Mucosa of descending colon (tissue), 3 donors: ENCODE data around the gene LRRK1. TPM values are rescaled to one million over a fixed set of nuclear protein-coding genes. Genes with fewer than 3 reads are reported as not detected.

Experiments
- ATAC-seq: fragments of 200-7000 bp; cut with Tn5 transposase; one replicate; pipeline ENCODE4 v1.9.1; 2020; ENCODE audit warnings: mild to moderate bottlenecking, moderate library complexity
- DNase-seq, 3 donors: peaks; one replicate each; pipeline ENCODE4 v3.0.0-alpha.2; 2020
- H3K36me3 ChIP-seq: fragments of 200-600 bp; one replicate; pipeline ENCODE4 v1.8.0; 2021; ENCODE audit warnings: low read depth, mild to moderate bottlenecking
- H3K4me1 ChIP-seq: fragments of 200-600 bp; one replicate; pipeline ENCODE4 v1.8.0; 2021; ENCODE audit warnings: low read depth, mild to moderate bottlenecking
- H3K4me3 ChIP-seq: fragments of 200-600 bp; one replicate; pipeline ENCODE4 v1.8.0; 2021; ENCODE audit warnings: mild to moderate bottlenecking
- H3K9me3 ChIP-seq: fragments of 200-600 bp; one replicate; pipeline ENCODE4 v1.8.0; 2021; ENCODE audit warnings: mild to moderate bottlenecking
- CTCF ChIP-seq: fragments of 200-600 bp; IDR thresholded peaks from one replicate; pipeline ENCODE4 v1.8.0; 2022; ENCODE audit warnings: antibody characterized with exemption, mild to moderate bottlenecking
- intact Hi-C, 2 donors: fragments of 100-400 bp; cut with DNase I in 1 of 2; cut with micrococcal nuclease in 1 of 2; formaldehyde crosslinking; loops; one replicate each; pipeline versions ENCODE4 v1.11.0 to v1.11.1; 2022; cut with DNase I, micrococcal nuclease
- total RNA-seq, 3 donors: library from RNA; stranded (reverse); fragmentation: NEBNext Ultra II Directional in 2 of 3; extraction: Animal tissue kit (Norgen Biotek cat#: 25700) in 2 of 3; gene quantifications; one replicate each; pipeline versions ENCODE4 v1.2.1 to v1.2.4, GENCODE V29; 2021 to 2023
- donor health status: DM: no; HTN: no; CAD: no; lungs with moderate emphysema.
- donor health status: DM: no; HTN: no; CAD: no.
- donor health status: DM: no; HTN: yes; CAD: no.

Gene LRRK1
- total RNA-seq, 3 donors from 2014 or later: 43.7 to 60.1 (median 50.6) TPM

GRCh38 chr15:101100118-101100517, 181.0 kb downstream of the LRRK1 start:
- no peak for ATAC-seq
- intact Hi-C loops: no loop called here
- no peak for TF ChIP-seq CTCF

GRCh38 chr15:101100593-101101442, 181.7 kb downstream of the LRRK1 start:
- Histone ChIP-seq H3K4me1 (no peaks in the 10 kb centered on the region), H3K36me3 (no peaks in the 10 kb centered on the region), H3K9me3 (no peaks in the 10 kb centered on the region), H3K4me3 (no peak overlapping the region)
- intact Hi-C loops: no loop called here
- DNase-seq (no peak), ATAC-seq (no peak)
- TF ChIP-seq CTCF: no peak

More at GRCh38 chr15:101100118-101100517, 181.0 kb downstream of the LRRK1 start:
- Histone ChIP-seq H3K9me3 (no peaks in the 10 kb centered on the region), H3K4me3 (no peak overlapping the region), H3K4me1 (no peaks in the 10 kb centered on the region), H3K36me3 (no peaks in the 10 kb centered on the region)
- no peak for DNase-seq

- intact Hi-C loops: no loop called here
- ATAC-seq (no peak), DNase-seq (no peak)
- Histone ChIP-seq H3K4me1 (no peaks in the 10 kb centered on the region), H3K4me3 (no peak overlapping the region), H3K36me3 (no peaks in the 10 kb centered on the region), H3K9me3 (no peaks in the 10 kb centered on the region)
- TF ChIP-seq CTCF: no peak
These were observed 182.5 kb downstream of the LRRK1 start for GRCh38 chr15:101101676-101102075.

GRCh38 chr15:101102746-101103145, 183.6 kb downstream of the LRRK1 start:
- DNase-seq: no peak
- Histone ChIP-seq H3K36me3 (no peaks in the 10 kb centered on the region), H3K4me3 (no peak overlapping the region), H3K9me3 (no peaks in the 10 kb centered on the region), H3K4me1 (no peaks in the 10 kb centered on the region)
- ATAC-seq: no peak
- intact Hi-C loops: no loop called here
- no peak for TF ChIP-seq CTCF

DNA sequence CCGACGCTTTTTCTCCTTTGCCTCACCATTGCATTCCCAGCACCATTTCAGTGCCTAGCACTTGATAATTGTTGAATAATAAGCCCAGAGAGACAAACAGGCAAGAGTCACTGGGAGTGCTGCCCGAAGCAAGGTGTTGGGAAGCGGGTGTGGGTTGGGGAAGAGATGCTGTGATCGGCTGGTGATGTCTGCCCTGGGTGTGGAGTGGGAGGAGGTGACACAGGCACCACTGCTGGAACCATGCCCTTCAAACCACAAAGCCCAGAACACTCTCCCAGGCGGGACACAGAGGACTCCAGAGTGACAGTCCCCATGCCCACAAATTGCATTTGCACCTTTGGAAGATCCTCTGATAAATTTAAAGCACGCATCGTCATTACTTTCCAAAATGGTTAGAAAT, 184.4 kb downstream of the LRRK1 start:
- no peak overlapping the region for H3K4me3 ChIP-seq
- ATAC-seq: no peak

More for the DNA sequence above, 184.4 kb downstream of the LRRK1 start:
- H3K9me3 ChIP-seq: no peaks in the 10 kb centered on the region
- intact Hi-C loops: no loop called here
- DNase-seq: no peak
- TF ChIP-seq CTCF: no peak
- H3K4me1 ChIP-seq: no peaks in the 10 kb centered on the region
- H3K36me3 ChIP-seq: no peaks in the 10 kb centered on the region
